ENCODE data around the gene SURF4.

The SURF4 gene

DNA sequence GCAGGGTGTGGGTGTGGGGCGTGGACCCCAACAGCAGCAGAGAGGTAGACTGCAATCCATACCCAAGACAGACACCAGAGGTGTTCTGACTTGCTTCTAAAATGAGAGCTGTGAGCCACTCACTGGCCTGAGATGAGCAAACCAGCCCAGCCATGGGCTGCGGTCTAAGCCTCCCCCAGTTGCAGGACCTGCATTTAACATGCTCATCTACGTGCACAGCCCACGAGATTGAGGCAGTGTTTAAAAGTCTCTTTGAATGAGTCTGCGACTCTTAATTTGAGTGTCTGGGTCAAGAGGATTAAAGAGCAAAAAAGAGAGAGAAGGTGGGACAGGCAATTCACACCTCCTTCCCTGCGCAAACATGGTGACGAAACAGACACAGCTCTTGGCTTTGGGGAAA, 5.9 kb downstream of the SURF4 start:
- peaks cover 73% of the 10 kb centered on the region for H3K4me1 Mint-ChIP-seq
- peak; percentile 79 for ATAC-seq
- no peaks in the 10 kb centered on the region for H3K9me3 Mint-ChIP-seq
- peaks cover 100% of the 10 kb centered on the region for H3K36me3 Mint-ChIP-seq
- H3K4me3 Mint-ChIP-seq, result peak overlapping the region; percentile 89
- peak in 1 of 2 donors; percentile 85 for DNase-seq (ENCODE audit: low spot score in 2 of 2)
- peak overlapping the region; percentile 98 for H3K27ac Mint-ChIP-seq

- H3K36me3 Mint-ChIP-seq, result peaks cover 100% of the 10 kb centered on the region
- peak overlapping the region; percentile 98 for H3K27ac Mint-ChIP-seq
- peak overlapping the region; percentile 89 for H3K4me3 Mint-ChIP-seq
- H3K4me1 Mint-ChIP-seq, result peaks cover 75% of the 10 kb centered on the region
- DNase-seq (ENCODE audit: low spot score in 2 of 2), result no peak
- ATAC-seq, result no peak
- no peaks in the 10 kb centered on the region for H3K9me3 Mint-ChIP-seq
Measured at GRCh38 chr9:133369422-133369821, 6.4 kb downstream of the SURF4 start.

DNA sequence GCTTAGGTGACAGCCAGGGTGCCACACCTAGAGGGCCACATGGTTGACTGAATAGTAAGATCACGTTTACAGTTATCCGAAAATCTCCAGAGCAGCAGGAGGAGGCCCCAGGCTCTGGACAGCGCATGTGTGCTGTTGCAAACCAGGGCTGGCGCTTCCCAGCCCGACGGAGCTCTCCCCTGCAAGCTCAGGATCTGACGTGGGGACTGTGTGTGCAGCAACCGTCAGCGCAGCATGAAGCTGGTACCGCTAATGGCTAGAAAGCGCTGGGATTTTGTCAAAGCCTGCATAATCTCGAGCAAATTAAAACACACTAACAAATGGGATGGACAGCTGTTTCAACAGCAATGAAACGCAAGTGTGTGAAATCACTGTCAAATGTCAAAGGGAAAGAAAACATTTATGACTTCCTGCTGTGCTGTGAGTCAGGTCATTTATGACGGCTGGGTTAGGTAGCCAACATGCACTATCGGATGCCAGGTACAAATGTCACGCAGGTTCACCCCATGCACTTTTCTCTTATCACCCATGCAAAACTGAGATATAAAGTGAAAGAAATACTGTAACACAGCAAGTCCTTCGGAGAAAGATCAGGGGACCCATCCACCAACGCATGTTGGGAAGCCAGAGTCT, 7.5 kb downstream of the SURF4 start:
- Mint-ChIP-seq H3K27ac (peak overlapping the region; percentile 98), H3K4me1 (peaks cover 84% of the 10 kb centered on the region), H3K9me3 (no peaks in the 10 kb centered on the region), H3K4me3 (peak overlapping the region; percentile 89), H3K36me3 (peaks cover 100% of the 10 kb centered on the region)
- ATAC-seq, result no peak
- DNase-seq (ENCODE audit: low spot score in 2 of 2), result no peak

- ATAC-seq (no peak), DNase-seq (ENCODE audit: low spot score in 2 of 2) (no peak)
- no peak overlapping the region for H3K4me3 Mint-ChIP-seq
- H3K36me3 Mint-ChIP-seq, result peaks cover 100% of the 10 kb centered on the region
- peak overlapping the region; percentile 8 for H3K27ac Mint-ChIP-seq
- no peaks in the 10 kb centered on the region for H3K9me3 Mint-ChIP-seq
- peaks cover 84% of the 10 kb centered on the region for H3K4me1 Mint-ChIP-seq
Measured at GRCh38 chr9:133367778-133368177, 8.1 kb downstream of the SURF4 start.

- H3K9me3 Mint-ChIP-seq, result no peaks in the 10 kb centered on the region
- ATAC-seq (no peak), DNase-seq (ENCODE audit: low spot score in 2 of 2) (no peak)
- H3K36me3 Mint-ChIP-seq, result peaks cover 100% of the 10 kb centered on the region
- peaks cover 83% of the 10 kb centered on the region for H3K4me1 Mint-ChIP-seq
- peak overlapping the region; percentile 8 for H3K27ac Mint-ChIP-seq
- H3K4me3 Mint-ChIP-seq, result peak overlapping the region; percentile 14
Measured at GRCh38 chr9:133367221-133367620, 8.6 kb downstream of the SURF4 start.

DNA sequence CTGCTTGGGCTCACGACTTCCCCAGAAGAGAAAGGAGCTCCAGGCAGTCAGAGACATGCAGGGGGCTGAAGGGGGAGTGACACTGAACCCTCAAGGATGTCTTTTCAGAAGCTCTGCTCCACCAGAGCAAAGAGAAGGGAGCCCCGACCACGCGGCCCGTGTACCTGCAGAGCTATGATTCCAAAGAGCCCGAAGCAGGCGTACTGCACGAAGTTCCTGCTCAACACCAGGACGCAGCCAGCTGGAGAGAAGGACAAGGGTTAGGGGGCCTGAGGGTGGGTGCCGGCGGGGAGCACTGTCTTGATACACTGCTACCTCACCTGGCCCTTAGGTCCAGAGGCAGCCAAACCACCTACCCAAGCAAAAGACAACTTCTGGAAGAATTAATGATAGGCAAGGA, 9.4 kb downstream of the SURF4 start:
- Mint-ChIP-seq H3K9me3 (no peaks in the 10 kb centered on the region), H3K4me3 (no peak overlapping the region), H3K36me3 (peaks cover 100% of the 10 kb centered on the region), H3K4me1 (peaks cover 83% of the 10 kb centered on the region), H3K27ac (no peak overlapping the region)
- no peak for DNase-seq (ENCODE audit: low spot score in 2 of 2)
- no peak for ATAC-seq

GRCh38 chr9:133362359-133363044, 13.4 kb downstream of the SURF4 start:
- H3K4me3 Mint-ChIP-seq, result no peak overlapping the region
- DNase-seq (ENCODE audit: low spot score in 2 of 2), result no peak
- H3K4me1 Mint-ChIP-seq, result peaks cover 85% of the 10 kb centered on the region
- ATAC-seq, result no peak
- H3K36me3 Mint-ChIP-seq, result peaks cover 100% of the 10 kb centered on the region
- no peaks in the 10 kb centered on the region for H3K9me3 Mint-ChIP-seq
- peak overlapping the region; percentile 89 for H3K27ac Mint-ChIP-seq

DNA sequence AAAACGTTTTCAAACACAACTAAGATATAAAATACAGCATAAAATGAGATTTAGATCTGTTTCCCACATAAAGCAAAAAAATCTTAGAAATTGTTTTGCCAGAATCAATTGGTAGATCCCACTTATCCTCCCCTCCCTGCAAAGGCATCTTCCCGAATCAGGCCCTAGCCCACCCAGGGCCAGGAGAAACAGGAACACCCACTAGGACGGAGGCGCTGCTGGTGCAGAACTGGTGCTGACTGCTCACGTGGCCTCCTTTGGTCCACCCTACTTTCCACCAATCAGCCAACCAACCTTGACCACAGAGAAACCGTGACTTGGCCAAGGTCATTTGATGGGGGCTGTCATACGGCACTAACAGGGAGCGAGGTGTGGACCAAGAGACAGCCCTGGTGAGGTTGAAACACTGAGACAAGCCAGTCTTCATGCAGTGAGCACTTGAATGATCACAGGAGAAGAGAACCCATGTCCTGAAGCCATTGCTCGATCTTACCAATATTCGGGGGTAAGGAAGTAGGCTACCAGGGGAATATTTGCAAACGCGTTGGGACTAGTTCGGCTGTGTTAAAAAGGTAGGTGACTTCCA, 14.3 kb downstream of the SURF4 start:
- DNase-seq (ENCODE audit: low spot score in 2 of 2) (no peak), ATAC-seq (no peak)
- H3K4me1 Mint-ChIP-seq, result peaks cover 84% of the 10 kb centered on the region
- no peak overlapping the region for H3K4me3 Mint-ChIP-seq
- H3K9me3 Mint-ChIP-seq, result no peaks in the 10 kb centered on the region
- peak overlapping the region; percentile 89 for H3K27ac Mint-ChIP-seq
- H3K36me3 Mint-ChIP-seq, result peaks cover 100% of the 10 kb centered on the region

DNA sequence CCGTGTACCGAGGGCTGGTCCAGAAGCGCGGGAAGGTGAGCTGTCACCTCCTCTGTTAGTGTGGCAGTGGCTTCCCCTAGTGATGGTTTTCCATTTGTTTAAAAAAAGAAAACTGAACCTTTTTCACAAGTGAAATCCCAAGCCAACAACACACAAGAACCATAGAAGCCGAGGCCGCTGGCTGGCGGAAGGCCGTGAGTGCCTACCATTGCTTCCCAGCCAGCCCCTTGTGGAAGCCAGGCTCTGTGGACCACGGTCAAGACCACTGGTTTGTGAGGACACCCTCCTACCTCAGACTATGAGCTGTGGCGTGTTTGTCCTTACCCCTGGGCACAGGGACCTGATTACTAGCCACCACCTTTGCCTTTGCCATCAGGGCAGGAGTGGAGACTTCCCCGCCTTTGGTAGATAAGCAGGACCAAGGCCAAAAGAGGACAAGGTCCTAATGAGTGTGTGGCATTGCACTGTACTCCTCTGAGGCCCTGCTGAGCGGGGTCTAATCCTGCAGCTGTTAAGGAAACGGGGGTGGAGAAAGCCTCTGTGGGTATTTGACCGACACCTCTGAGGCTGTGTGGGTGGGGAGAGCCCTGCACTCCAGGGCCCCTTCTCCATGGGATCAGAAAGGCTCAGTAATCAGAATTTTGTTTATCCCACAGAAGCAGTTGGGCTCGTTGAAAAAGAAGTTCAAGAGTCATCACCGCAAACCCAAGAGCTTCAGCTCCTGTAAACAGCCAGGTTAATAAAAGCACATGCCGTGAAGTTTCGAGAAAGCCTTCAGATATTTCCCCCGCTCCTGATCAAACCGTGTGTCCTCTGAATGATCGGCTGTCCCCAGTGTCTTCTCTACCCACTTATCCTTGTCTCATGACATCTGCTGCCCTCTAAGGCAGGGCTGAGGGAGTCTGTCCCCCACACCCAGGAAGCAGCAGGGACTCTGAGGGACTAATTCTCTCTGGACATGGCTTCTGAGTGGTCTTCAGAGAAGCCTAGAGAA, 15.2 kb downstream of the SURF4 start:
- Mint-ChIP-seq H3K9me3 (no peaks in the 10 kb centered on the region), H3K4me3 (no peak overlapping the region), H3K4me1 (peaks cover 80% of the 10 kb centered on the region), H3K27ac (peak overlapping the region; percentile 89), H3K36me3 (peaks cover 98% of the 10 kb centered on the region)
- DNase-seq (ENCODE audit: low spot score in 2 of 2), result no peak
- ATAC-seq, result no peak

GRCh38 chr9:133359399-133360175, 16.3 kb downstream of the SURF4 start:
- Mint-ChIP-seq H3K36me3 (peaks cover 88% of the 10 kb centered on the region), H3K4me1 (peaks cover 82% of the 10 kb centered on the region)
- peak in 1 of 2 donors; percentile 72 for DNase-seq (ENCODE audit: low spot score in 2 of 2)

GRCh38 chr9:133357656-133358055, 18.2 kb downstream of the SURF4 start:
- H3K27ac Mint-ChIP-seq, result peak overlapping the region; percentile 89
- H3K4me1 Mint-ChIP-seq, result peaks cover 76% of the 10 kb centered on the region
- peaks cover 80% of the 10 kb centered on the region for H3K36me3 Mint-ChIP-seq
- DNase-seq (ENCODE audit: low spot score in 2 of 2) (no peak), ATAC-seq (no peak)
- no peaks in the 10 kb centered on the region for H3K9me3 Mint-ChIP-seq
- H3K4me3 Mint-ChIP-seq, result peak overlapping the region; percentile 81

More at GRCh38 chr9:133359399-133360175, 16.3 kb downstream of the SURF4 start:
- no peaks in the 10 kb centered on the region for H3K9me3 Mint-ChIP-seq
- peak overlapping the region; percentile 89 for H3K27ac Mint-ChIP-seq
- H3K4me3 Mint-ChIP-seq, result peak overlapping the region; percentile 81
- ATAC-seq, result no peak

GRCh38 chr9:133356391-133357091, 19.3 kb downstream of the SURF4 start, which contains the start of the genes SURF1 and SURF2:
SURF1 (minus strand) TSS chr9:133356487; CDS start chr9:133356453, 34 bp downstream.
SURF2 (plus strand) TSS chr9:133356550; CDS start chr9:133356593, 43 bp downstream.
- Mint-ChIP-seq H3K4me3 (peak within 1 kb of the TSS; percentile 81), H3K4me1 (peaks cover 65% of the 10 kb centered on the region), H3K36me3 (peaks cover 80% of the 10 kb centered on the region), H3K9me3 (no peaks in the 10 kb centered on the region), H3K27ac (peak within 1 kb of the TSS; percentile 89)
- DNase-seq (ENCODE audit: low spot score in 2 of 2), result peak; percentile 78 to 89
- peak; percentile 88 for ATAC-seq

DNA sequence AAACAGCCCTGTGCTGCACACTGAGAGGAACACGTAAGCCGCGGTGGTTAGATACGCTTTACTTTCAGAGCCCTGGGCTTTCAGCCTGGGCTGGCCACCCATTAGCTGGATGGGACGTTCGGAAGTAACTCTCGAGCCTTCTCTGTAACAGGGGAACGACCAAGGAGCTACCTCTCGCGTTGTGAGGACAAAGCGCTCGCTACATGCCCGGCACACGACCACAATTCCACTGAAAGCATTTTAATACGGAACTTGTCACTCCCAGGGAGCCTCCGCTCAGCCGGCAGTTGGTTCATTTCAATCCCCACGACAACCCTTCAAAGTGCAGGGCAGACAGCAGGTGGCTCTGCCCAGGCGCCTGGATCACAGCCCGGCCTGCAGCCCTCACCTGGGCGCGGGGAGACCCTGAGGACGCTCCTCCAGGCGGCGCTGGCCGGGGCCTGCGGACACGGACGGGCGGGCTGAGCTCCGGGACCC, 19.9 kb downstream of the SURF4 start:
- H3K36me3 Mint-ChIP-seq, result peaks cover 80% of the 10 kb centered on the region
- H3K4me3 Mint-ChIP-seq, result peak overlapping the region; percentile 81
- peak overlapping the region; percentile 89 for H3K27ac Mint-ChIP-seq
- H3K4me1 Mint-ChIP-seq, result peaks cover 59% of the 10 kb centered on the region
- DNase-seq (ENCODE audit: low spot score in 2 of 2), result no peak
- ATAC-seq, result peak; percentile 47
- no peaks in the 10 kb centered on the region for H3K9me3 Mint-ChIP-seq

Data from stimulated activated effector memory CD8-positive, alpha-beta T cell treated with anti-CD3 and anti-CD28 coated beads, Interleukin-12 subunit alpha, Interleukin-12 subunit beta, amount 100 ng/mL, for 72 hours (primary cell).